Hematopoietic multipotent progenitor cell (in vitro differentiated cells): ENCODE data around the gene COL6A3. TPM values are rescaled to one million over a fixed set of nuclear protein-coding genes. Genes with fewer than 3 reads are reported as not detected.

Source experiments
- DNase-seq, 3 donors: peaks; one replicate each; pipeline ENCODE4 v3.0.0-alpha.2; 2011 to 2015; ENCODE audit warnings: low read depth in 2 of 3, low spot score in 2 of 3
- total RNA-seq: library from RNA; depleted of rRNA; stranded (reverse); fragments of >200 nt; gene quantifications from one replicate; pipeline ENCODE4 v1.2.3, GENCODE V29; 2012

Gene COL6A3
- total RNA-seq, 1 donor = 0.54 TPM

GRCh38 chr2:237352279-237352845 is 61.6 kb downstream of the COL6A3 start:
- DNase-seq = no peak

DNA sequence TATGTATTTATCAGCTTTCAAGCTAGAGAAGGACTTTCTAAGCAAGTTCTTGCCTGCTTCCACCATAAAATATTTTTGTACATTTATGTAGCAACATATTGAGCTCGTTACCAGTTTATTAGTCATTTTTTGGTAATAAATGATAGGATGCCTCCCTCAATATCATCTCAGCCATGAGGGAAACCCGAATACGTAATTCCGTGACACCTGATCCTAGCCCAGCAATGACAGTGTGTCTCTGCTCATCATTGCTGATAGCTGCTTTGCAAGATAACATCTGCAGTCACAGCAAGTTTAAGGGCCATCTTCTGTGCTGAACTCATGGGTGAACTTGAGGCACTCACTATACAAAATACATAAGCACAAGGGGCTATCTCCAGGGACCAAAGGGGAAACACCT is 62.2 kb downstream of the COL6A3 start:
- no peak for DNase-seq

GRCh38 chr2:237351046-237351445 is 62.9 kb downstream of the COL6A3 start:
- no peak for DNase-seq

DNA sequence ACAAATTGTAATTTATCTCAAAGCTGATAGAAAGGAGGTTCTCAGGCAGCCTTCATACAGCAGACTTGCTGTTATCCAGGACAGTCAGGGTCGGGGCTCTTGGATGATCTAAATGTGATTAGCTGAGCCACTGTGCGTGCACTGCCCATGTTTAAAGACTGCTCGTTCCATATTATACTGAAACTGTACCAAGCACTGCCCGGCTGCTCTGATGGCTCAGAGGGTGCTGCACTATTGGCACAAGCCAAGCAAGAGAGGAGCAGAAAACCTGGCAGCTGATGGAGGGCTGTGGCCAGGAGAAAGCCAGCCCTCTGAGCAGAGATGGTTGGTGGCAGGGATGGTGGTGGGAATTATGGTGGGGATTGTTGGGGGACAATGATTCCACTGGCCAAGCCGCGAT is 63.4 kb downstream of the COL6A3 start:
- no peak for DNase-seq

DNA sequence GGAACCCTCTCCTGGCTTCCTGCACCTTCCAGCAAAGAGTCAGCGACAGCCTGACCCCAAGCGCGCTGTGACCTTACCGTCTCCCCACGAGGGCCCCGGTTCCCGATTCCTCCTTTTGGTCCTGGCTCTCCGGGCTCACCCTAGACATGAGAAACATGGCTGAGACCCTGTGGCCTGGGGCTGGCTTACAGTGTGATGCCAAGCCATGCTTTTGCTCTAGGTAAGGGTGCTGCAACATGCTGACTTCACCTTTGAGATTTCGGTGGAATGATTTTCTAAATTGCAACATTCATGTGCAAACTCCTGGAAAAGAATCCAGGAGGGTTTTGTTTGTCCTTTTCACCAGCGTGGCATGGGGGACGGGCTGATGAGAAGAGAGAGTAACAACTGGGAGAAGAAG is 63.9 kb downstream of the COL6A3 start:
- DNase-seq = no peak

DNA sequence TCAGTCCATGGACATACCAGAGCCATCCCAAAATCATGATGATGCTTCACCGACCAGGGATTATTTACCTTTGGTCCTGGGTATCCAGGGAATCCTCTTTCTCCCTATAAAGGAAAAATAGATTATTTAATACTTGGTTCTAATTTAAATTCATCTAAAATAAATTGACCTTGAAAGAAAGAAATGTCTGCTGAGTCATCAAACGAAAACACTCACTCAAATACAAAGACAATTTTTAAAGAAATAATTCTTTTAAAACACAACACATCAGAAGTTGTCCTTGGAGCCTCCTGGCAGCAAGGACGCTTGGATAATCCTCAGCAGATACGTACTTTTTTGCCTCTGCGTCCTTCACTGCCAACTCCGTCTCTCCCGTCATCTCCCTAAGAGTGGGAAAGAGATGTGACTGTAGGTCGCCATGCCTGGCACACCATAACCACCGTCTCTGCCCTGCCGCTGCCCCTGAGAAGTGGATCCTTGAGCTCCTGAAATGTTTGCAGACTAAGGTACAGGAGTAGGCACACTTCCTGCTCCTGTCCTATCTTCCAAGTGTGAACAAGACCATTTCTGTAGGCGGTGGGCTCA is 65.6 kb downstream of the COL6A3 start:
- DNase-seq = no peak

DNA sequence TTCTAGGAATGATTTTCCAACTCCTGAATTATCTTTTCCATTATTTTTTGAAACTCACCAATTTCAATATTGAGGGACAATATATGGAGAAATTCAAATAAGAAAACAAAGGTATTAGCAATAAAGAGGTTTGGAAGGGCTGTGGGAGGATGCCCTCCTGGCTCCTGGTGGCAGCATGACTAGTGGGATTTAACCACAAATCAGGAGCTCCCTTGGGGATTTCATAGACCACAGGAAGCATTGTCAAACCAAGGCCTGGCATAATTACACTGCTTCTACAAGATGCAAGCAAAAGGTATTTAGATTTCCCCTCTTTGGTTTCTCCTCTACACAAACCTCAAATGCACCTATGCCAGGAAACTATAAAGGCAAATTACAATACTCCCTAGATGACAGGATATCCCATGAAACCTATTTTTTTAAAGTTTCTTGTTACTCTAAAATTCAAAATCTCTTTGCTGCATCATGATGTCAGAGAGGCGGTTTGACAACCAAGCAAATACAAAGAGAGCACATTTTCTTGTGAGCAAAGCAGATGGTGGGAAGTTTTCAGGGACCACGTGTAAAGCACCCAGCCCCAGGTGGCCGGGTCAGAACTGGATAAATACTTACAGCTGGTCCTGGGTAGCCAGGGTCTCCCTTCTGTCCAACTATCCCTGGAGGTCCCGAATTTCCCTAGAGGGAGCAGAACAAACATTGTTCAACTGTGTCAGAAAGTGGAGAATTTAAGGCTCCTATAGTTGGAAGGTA is 67.9 kb downstream of the COL6A3 start:
- DNase-seq = no peak

DNA sequence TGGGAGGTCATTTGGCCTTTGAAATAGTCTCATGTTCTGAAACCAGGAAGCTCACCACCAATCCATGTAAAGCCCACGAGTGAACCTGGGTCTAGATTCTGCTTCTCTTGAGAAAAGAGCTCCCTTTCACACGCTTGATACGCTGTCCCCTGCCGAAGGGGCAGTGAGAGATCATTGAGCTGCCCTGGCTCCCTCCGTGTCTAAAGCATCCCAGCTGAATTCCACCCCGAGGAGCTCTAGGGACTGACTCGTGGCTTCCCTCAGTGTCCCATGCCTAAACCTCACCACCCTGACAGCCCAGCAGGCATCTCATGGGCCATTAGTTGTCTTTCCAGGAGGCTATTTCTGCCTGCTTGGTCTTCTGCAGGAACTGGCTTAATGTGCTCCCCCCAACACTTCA is 68.6 kb downstream of the COL6A3 start:
- DNase-seq = no peak

GRCh38 chr2:237344942-237345341 is 69.0 kb downstream of the COL6A3 start:
- DNase-seq = no peak

GRCh38 chr2:237343993-237344392 is 70.0 kb downstream of the COL6A3 start:
- DNase-seq = no peak

DNA sequence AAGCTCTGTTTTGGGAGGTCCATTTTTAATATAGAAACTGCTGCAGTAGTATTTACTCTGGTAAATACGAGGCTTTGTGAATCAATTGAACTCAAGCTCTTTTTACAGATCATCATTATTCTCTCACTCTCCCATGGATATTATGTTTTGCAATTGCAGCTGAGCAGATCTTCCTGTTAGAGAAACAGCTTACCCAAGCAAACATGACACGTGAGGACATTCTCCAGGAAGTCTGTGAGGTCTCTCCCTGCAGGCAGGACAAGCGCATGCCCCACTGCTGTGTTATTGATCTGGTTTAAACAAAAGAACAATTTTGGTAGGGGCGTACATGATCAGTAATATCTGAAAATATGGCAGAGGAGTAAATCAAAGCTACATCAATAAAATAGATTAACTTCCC is 72.1 kb downstream of the COL6A3 start:
- no peak for DNase-seq

DNA sequence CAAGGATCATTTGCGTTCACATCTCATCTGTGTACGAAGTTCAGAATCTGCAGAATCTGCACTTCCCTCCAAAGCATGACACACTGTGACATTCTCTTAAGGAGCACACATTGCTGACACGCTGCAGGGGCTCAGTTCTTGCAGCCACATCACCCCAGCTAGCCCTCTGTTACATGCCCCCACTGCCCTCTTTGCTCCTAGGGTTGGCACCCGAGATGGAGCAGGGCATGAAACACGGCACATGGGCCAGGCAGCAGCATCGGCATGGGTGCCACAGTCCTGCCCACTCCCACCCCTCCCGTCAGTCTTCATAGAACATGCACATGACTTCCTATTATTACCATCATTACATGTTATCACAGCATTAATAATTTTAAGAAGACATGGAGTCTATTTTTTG is 76.4 kb downstream of the COL6A3 start:
- no peak for DNase-seq

DNA sequence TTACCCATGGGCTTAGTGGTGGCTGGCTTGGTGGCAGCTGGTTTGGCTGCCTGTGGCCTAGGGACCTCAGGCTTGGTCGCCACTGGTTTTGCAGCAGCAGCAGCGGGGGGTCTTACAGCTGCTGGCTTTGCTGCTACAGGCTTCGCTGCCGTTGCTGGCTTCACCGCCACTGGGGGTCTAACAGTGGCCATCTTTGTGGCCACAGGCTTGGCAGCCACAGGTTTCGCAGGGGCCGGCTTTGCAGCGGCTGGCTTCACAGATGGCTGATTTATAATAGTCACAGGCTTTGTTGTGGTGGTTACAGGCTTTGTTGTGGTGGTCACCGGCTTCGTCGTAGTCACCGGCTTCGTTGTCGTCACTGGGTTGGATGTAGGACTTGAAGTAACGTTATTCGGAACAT is 77.8 kb downstream of the COL6A3 start:
- DNase-seq = no peak

DNA sequence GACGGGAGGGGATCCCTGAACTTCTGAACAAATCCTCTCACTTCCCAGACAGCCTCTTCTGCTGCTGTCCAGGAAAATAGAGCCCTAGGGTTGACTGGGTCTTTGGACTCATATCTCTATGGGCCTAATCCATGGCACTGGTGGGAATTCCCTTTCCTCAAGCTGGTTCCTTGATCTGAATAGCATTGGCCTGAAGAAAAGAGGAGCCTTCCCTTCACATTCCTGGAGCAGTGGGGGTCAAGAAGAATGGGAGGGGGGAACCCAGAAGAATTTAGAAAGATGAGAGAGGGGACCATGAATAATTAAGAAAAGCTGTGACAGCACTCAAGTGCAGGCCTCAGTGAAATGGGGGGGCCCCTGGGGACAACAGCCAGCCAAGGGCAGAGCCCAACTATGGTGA is 80.2 kb downstream of the COL6A3 start:
- DNase-seq = no peak

- DNase-seq = no peak
These were observed 83.4 kb downstream of the COL6A3 start for GRCh38 chr2:237330541-237330940.

- no peak for DNase-seq
These were observed 86.6 kb downstream of the COL6A3 start for GRCh38 chr2:237327175-237327950.

GRCh38 chr2:237326266-237327171 is 87.4 kb downstream of the COL6A3 start:
- DNase-seq = no peak

DNA sequence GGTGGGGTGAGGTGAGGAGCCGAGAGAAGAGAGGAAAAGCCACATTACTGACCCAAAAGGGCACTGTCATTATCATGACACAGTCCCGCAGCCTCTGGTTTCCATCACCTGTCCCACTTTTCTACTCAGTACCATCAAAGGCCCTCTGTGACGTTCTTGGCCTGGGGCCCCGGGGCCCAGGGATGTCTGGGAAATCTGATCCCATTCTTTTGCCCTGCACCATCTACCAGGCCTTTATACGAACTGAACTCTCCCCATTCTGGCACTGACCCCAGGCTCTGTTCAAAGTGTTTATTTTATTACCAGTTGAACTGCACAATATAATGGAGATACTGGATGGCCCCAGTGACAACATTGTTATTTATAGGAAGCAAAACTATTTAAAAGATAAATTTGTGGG is 89.1 kb downstream of the COL6A3 start:
- no peak for DNase-seq

DNA sequence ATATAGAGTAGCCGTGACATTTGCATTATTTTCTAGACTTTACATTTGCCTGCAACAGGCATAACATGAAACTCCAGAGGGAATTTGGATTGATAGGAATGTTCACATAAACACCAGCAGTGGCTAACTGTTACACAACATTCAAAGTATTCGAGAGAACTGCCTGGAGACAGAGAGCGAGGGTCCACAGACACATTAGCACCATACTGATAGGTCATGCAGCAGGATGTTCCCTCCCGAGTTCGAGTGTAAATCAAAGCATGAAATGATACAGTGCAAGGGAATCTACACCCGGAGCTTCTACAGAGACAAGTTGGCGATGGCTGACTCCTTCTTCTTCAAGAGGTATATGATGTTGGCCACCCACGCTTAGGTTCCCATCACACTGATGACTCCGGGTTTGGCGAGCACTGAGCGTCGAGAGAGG is 89.5 kb downstream of the COL6A3 start:
- no peak for DNase-seq

- DNase-seq = no peak
These were observed 90.3 kb downstream of the COL6A3 start for GRCh38 chr2:237323656-237324055.
